ENCODE data around the gene CTIF. TPM values are rescaled to one million over a fixed set of nuclear protein-coding genes. Genes with fewer than 3 reads are reported as not detected.
A peak's percentile ranks its signal among the peaks of the same experiment; 100 is the strongest.
"Not testable (repeated sequence)": the region's sequence is repeated elsewhere in the genome, so short reads cannot be mapped to it uniquely, and the experiment has no call there.

Gene CTIF
- total RNA-seq, 1 experiment from 2014 or later = 19.8 TPM

DNA sequence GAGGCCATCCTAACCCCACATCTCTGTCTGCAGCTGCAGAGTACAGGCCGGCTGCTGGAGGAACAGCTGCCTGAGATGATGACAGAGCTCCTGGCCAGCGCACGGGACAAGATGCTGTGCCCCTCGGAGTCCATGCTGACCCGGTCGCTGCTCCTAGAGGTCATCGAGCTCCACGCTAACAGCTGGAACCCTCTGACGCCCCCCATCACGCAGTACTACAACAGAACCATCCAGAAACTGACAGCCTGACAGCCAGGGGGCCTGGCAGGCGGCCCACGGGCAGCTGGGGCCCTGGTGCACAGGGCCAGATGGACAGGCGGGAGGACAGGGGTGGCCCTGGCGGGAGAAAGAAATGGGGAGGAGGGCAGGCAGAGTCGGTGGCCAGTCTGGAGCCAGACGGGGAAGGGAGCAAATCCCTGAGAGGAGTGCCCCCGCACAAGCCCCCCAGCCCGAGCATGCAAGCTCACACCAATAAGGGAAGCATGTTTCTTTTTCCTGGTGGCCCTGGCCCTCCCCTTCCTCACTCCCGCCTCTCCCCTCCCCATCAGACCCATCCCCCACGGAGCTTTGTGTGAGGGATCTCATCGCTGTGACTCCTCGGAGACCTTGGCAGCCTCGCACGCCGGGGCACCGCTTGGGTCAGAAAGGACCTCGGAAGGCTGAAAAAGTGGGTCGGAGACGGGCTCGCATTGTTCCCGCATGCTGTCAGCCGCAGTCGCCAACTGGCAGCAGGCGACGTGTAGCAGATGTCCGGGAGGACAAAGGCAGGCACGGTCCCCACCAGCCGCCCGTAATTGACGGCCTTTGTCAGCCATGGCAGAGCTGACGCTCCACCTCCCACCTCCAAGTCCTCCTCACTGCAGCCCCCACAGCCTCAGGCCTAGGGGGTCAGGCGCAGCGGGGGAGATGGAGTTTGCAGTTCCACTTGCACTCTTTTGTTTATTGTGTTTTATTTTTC, 320.8 kb downstream of the CTIF start:
- DNase-seq (ENCODE audit: low read depth) = no peak

DNA sequence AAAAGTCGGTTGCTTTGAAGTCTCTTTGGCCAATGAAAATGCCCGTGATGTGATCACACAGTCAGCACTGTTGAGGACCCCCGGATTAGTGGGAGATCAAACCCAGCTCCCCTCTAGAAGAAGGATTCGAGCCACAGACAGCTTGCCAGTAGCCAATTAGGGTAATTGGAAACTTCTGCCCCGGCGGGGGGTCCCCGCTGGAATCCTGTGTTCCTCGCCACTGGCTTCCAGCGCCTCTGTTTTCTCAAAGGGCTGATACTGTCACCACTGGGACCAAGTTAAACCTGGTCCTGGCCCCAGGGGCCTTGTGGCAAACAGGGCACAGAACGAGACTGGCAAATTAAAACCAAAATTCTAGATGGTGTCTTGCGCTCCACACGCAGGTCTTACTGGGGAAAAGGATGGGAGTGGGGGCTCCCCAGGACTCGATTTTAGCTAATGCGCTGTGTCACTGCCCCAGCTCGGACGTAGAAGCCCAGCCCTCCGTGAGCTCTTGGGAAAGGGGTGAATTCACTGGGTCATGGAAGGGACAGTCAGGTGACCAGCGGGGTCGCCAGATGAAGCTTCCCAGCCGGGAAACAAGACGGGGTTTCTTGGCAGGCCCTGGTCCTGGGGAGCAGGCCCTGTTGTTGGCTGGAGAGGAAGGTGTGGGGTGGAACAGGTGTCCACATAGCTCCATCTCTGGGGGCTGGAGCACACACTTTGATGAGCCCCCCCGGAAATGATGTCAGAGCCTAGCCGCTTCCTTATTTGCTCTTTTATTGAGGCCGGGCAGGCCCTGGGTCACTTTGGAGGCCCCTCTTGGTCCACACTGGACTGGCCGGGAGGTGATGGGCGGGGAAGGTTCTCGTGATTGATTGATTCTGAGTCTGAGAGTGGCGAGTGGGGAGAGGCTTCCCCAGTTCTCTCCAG, 321.7 kb downstream of the CTIF start:
- no peak for DNase-seq (ENCODE audit: low read depth)

DNA sequence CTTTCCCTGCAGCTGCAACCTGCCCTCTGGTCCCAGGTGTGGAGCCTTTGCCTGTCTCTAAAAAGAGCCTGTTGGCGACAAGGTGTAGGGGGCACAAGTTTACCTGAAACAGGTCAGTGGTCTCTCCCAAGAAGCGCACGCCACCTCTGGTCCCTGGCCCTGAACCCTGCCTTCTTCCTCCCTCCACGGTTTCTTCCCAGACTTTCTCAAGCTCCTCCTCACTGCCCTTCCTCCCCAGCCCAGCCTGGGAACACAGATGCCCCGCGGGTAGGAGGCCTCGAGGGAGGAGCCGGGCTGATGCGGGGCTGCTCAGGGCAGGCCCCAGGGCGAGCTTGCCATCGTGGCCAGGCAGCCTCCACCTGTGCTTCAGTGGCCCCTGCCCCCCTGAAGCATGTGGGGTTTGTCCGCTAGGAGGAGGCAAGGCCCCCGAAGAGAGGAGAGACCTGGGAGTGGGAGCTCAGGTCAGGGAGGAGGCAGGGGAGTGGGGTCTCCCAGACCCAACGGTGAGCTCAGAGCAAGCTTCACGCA, 322.4 kb downstream of the CTIF start:
- no peak for DNase-seq (ENCODE audit: low read depth)

DNA sequence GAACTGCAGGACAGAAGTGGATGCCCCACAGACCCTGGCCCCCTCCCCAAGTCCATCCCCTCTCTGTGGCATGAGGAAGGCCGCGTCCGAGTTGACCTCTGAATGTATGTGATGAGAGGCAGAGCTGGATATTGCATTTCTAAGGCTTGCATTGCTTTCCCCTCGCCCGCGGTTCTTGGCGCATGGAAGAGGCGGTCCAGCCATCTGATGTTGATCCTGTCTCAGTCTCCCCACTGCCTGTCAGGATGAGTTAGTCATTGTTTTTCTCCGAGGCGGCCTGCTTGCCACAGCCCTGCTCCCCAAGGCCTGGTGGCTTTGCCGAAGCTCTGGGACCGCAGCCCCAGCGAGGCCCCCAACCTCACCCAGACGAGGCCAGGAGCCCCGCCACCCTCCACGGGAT, 323.3 kb downstream of the CTIF start:
- no peak for DNase-seq (ENCODE audit: low read depth)

DNA sequence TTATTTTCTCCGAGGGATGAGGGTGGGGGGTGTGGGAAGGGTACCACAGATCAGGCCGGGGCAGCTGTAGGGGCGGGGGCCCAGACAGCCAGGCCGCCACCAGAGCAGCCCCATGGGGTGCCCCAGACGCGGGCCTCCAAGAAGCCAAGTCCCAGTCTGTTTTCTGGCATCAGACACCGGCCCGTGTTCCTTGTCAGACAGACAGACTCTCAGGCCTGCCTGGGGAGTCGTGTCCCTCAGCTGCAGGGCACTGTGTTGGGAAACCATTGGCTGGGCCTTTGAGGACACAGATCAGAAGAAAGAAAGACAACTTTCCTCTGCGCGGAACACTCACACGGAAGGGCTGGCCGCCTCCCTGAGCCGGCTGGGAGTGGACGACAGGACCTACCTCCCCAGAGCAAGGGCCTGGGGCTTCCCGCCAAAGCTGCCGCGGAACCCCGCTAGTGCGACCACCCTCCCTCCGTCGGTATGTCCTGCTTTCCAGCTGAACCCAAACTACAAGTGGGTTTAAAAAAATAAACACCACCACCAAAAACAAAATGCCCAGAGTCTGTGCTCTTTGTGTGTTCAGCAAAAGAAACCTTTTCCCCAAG, 323.9 kb downstream of the CTIF start:
- DNase-seq (ENCODE audit: low read depth) = no peak

DNA sequence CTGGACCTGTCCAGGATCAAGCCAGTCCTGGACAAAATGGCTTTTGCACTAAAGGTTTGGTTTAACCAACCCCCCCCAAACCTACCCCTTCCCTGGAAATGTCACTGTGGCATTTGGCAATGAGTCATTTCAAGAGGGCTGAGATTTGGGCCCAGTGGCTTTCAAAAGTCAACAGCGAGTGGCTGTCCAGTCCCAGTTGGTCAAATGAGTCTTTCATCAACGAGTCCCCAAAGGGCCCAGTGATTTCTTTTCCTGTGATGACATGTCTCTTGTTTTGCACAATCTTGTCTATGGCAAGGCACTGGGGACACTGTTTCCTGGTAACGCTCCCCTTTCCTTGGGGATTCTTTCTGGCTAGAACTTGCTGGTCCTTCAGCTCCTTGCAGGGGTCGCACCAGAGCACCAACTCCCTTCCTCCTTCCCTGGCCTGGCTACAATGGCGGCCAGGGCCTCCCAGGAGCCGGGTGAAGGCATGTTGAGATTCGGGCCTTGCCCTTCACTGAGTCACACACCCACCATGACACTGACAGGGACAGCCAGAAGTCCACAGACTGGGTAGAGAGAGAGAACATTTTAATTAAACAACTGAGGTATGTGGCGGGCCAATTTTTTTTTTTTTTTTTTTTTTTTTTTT, 324.7 kb downstream of the CTIF start:
- no peak for DNase-seq (ENCODE audit: low read depth)

DNA sequence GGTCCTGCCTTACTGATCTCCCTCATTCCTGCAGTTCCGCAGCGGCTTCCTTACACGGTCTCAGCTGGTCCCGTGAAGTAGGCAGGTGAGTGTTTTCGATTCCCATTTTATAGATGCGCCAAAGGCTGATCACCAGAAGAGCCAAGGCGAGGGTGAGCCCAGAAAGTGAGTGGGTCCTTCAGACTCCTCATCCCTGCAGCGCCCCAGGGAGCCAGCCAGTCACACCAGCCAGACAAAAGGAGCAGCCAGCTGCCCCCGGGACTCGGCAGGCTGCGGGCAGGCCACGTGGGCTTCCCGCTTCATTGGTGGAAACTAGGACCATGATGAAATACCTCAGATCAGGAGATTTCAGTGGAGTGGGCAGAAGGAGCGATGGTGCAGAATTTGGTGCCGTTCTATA, 326.0 kb downstream of the CTIF start:
- DNase-seq (ENCODE audit: low read depth) = no peak

DNA sequence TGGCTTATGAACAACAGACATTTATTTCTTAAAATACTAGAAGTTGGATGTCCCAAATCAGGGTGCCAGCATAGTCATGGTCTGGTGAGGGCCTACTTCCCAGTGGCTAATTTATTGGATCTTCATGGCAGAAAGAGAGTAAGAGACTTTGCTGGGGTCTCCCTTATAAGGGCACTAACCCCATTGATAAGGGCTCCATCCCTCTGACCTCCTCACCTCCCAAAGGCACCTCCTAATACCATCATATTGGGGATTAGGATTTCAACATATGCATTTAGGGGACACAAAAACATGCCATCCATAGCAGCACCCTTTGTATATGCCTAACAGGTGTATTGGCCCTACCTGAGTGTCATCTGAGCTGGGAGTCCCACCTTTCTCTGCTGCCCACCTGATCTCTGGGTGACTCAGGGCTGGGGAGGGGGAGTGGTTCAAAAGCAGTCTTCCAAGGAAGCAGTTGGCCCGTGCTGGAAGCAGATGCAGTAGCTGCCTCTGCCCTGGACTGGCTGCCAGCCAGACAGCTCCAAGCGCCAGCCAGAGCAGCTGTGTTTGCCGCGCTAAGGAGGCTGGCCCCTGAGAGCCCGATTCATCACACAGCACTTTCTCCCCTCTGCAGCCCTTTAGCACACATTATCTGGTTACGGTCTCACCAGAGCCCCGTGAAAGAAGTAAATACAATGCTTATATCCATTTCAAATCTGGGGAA, 327.4 kb downstream of the CTIF start:
- peak; percentile 34 for DNase-seq (ENCODE audit: low read depth)

DNA sequence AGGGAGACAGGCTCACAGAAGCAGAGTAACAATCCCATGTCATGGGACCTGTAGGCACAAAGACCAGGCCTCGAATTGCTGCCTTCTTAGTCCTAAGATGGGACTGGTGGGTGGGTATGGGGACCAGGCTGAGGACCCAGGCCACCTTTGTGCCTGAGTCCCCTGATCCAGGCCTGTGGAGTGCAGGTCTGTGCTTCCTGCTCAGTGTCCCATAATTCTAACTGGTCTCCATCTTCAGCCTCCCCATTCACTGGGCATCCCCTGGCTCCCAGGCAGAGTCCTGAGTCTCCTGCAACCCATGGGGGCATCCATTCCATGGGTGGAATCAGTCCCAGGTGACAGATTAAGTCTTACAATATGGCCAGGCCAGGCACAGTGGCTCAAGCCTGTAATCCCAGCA, 328.0 kb downstream of the CTIF start:
- no peak for DNase-seq (ENCODE audit: low read depth)

DNA sequence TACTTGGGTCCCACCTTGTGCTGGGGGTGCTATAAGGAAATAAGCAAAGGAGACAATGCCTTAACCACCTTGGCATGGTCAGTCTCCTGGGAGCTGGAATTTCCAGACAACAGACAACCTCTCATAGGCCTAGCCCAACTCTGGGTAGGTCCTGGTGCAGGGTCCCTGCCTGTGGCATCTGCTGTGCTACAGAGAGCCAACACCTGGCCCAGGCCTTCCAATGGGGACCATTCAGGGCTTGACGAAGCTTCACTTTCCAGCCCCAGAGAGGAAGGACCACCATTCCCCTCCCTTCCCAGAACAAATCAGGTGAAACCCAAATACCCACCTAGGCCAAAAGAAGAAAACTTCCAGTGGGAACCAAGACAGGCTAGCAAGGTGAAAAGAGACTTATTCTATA, 329.1 kb downstream of the CTIF start:
- DNase-seq (ENCODE audit: low read depth) = no peak

DNA sequence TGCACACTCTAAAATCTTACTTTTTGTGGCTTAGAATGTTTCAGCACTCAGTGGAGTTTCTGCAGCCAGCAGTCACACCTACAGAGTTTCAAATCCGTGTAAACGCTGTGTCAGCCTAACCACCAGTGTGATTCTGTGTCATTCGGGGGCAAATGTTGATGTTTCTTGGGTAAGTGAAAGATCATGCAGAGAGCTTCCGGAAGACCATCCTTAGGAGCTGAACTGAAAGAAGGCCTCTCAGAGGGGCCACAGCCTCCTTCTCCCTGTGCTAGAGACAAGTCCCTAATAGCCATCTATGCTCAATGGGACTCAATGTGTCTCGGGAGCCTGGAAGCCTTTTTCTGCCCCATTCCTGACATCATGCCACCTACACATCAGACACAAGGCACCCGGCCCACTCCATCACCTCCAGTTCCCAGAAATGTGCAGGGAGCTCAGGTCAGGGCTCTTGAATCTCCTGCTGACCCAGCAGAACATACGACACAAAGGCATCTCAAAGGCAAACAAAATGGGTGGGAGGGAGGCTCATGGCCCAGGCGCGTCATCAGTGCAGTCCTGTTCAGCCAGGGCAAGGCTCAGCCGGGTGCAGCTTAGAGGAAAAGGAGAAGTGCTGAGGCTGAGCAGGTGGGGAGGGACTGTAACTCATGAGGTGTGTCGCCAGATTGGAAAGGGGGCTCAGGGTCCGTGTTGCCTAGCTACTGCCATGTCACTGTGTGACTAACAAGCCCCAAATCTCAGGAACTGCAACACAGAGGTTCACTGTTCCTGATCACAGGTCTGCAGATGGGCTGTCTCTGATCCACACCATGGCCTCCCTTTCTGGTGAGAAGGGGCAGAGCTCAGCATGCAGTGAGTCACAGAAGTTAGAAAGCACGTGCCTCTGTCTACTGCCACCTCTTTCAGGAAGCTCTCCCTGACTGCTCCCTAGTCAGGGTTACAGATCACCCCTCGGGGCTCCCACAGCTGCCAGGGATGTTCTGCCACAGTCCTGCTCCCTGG, 329.9 kb downstream of the CTIF start:
- DNase-seq (ENCODE audit: low read depth) = peak; percentile 37

DNA sequence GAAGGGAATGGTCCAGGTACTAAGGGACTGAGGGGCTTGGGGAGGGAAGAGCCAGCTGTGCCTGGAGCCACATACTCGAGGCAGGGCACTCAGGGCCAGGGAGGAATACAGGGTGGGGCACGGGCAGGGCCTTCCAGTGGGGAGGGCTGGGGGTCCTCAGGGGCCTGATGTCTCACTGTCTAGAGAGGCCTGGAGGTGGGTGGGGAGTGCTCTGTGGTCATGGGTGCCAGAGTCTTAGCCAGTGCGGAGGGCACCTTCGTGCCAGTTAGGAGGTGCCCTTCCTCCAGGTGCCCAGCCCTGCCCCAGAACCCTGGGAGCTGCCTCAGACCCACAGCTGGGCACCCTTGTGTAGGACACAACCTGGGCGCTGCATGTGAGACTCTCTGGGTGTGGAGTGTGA, 330.8 kb downstream of the CTIF start:
- DNase-seq (ENCODE audit: low read depth) = no peak

DNA sequence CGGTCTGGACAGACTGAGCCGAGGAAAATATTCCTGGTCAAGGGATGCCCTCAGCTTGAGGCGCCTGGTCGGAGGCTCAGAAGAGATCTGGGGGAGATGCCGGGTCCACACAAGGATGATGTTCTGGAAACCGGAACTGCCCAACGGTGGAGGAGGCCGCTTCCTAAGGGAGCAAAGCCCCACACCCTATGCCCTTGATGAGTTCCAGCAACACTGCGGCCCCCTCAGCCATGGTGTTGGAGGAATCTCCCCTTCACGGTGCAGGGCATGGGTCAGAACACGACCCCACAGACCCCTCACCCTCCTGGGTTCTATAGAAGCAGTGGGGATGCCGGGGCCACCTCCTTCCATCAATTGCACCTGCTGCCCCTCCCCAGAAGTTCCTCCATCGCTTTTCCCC, 332.1 kb downstream of the CTIF start:
- DNase-seq (ENCODE audit: low read depth) = not testable (repeated sequence)

DNA sequence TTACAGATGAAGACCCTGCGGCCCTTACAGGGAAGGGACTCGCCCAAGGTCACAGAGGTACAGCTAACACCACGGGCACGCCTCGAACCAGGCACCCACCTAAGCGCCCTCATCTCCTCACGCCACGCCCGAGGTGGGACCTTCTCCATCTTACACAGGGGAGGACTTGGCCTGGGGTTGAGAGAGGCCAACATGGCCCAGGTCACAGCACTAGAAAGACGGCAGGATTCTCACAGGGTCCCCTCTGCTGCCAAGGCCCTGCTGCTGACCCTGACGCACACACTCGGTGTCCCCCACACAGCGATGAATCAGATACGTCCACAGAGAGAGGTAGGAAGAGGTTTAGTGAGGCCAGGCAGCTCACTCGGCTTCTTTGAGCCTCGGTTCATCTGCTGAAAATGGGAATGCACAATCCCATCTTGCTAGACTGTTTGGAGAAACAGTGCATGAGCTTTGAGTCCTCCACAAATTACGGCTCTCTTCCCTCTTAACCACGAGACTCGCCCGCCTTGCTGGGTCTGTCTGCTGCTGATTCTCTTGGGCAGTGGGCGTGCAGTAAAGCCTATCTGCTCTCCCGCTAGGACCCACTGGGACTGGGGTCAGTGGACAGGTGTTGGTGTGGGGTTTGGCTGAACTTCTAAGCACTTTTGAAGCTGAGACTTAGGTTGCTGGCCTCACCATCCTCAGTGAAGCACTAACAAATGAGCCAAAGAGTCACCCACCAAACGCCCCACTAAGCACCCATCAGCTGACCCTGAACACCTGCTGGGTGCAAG, 332.7 kb downstream of the CTIF start:
- DNase-seq (ENCODE audit: low read depth) = no peak

DNA sequence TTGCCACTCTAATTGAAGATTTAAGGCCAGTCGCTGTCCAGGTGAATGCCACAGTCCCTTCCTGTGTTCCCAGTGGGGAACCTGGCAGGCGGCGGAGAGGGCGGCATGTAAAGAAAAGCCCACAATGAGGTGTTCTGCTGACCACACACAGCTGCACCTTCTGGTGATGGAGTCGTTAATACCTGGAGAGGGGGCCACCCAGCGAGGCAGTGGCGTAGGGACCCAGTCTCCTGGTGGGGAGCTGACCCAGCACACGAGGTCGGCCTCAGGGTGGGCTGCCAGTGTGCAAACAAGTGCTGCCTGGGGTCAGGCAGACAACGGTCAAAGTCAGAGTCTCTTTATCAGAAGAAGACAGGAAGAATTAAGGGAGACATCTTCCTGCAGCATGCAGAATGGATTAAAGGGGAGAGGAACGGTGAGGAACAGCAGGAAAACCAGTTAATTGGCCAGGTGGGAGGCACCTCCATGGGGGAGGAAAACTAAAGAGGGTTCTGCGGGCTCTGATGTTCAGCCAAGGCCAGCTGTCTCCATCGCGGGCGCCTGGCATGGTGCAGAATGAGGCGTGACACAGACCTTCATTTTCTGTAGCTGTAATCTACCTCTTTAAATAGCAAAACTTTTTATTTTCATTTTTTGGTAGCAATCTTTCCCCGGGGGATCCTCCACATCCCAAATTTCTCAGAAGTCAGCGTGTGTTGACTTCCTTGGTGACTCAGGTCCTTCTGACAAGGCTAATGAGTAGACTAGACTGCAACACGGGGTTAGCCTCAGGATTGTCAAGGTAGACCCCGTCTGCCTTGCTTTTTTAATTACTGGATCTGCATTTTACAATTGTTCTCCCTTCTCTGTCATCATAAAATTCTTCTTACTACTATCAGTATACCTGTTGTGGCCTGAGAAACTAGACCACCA, 333.7 kb downstream of the CTIF start:
- peak; percentile 23 for DNase-seq (ENCODE audit: low read depth)

DNA sequence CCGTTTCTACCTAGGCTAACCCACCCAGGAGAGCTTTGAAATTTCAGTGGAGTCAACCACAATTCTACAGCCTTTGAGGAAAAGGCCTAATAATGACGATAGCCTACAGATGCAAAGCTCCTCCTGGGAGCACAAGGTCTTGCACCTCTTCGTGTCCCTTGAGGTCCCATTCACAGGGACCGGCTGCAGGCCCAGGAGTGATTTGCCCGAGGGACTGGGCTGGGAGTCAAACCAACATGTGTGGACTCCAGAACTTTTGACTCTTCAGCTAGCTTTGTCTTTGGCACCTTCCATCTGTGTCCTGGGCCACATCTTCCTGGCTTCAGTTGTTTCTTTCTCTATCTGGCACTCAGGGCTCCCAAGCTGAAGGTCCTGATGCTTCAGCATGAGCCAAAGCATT, 335.4 kb downstream of the CTIF start:
- DNase-seq (ENCODE audit: low read depth) = no peak

DNA sequence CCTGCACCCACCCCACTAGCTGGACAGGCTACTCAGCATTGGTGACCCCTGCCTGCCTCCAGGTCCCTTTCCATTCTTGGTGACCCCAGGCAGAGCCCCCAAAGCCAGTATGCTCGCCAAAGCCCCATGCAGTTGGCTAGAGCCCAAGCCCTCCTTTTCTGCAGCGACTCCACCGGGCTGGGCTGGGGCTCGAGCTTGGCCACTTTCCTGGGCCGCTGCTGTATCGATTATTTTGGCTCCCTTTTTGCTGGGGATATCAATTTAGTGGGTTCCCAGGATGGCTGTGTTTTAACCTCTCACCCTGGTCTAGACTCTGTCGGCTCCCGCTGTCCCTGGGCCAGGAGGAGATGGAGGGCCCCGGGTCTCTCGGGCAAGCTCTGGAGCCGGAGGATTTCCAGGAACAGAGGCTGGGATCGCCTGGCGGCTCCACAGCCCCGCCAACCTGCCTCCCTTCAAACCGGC, 335.9 kb downstream of the CTIF start:
- DNase-seq (ENCODE audit: low read depth) = no peak
